Measurements from ENCODE around the gene HAUS2.
"Not testable (repeated sequence)": the region's sequence is repeated elsewhere in the genome, so short reads cannot be mapped to it uniquely, and the experiment has no call there.

HAUS2 gene

GRCh38 chr15:42548249-42549031, at the start of gene HAUS2, which contains the start of gene LRRC57:
Gene HAUS2, plus strand, starts transcription at chr15:42548838. Its CDS starts 35 bp downstream, at chr15:42548873.
Gene LRRC57, minus strand, starts transcription at chr15:42548793. Its CDS starts 359 bp downstream, at chr15:42548434.
- DNase-seq (ENCODE audit: low read depth): peak; percentile 79

DNA sequence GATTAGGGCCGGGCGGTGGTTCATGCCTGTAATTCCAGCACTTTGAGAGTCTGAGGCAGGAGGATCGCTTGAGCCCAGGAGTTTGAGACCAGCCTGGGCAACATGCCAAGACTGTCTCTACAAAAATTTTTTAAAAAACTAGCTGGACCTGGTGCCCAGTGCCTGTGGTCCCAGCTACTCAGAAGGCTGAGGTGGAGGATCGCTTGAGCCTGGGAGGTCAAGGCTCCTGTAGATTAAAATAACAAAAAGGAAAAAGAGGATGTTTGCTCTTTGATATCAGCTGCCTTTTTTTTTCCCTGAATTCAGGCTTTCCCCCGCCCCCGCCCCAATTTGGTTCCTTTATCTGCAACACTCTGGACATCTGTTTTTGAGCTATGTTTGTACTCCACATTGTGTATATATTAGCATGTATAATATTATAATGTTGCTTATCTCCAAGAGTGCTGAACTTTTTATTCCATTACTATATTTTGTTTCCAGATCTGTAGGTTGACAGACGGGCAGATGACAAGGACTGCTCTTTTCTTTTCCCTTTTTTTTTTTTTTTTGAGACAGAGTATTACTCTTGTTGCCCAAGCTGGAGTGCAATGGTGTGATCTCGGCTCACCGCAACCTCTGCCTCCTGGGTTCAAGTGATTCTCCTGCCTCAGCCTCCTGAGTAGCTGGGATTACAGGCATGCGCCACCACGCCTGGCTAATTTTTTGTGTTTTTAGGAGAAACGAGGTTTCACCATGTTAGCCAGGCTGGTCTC, 48.6 kb upstream of the HAUS2 start:
- DNase-seq (ENCODE audit: low read depth): no peak

- no peak for DNase-seq (ENCODE audit: low read depth)
Observed at GRCh38 chr15:42502477-42502876, 46.2 kb upstream of the HAUS2 start.

- no peak for DNase-seq (ENCODE audit: low read depth)
Observed at GRCh38 chr15:42503825-42504224, 44.8 kb upstream of the HAUS2 start.

GRCh38 chr15:42504631-42505030, 44.0 kb upstream of the HAUS2 start:
- DNase-seq (ENCODE audit: low read depth): no peak

DNA sequence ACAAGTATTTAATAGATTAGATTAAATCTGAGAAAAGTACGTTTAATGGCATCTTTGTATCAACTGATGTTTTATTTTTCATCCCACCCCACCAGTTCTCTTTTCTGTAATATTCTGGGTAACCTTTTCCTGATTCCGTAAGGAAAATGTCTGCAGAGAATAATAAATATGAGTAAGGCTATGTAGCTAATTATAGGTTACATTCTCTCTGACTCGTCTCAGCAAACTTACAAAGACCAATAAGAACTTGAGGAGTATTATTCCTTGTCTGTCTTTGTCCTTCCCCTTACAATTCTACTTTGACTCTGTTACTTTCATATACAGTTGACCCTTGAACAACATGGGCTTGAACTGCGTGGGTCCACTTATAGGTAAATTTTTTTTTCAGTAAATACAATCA, 41.1 kb upstream of the HAUS2 start:
- DNase-seq (ENCODE audit: low read depth): no peak

GRCh38 chr15:42508263-42508690, 40.4 kb upstream of the HAUS2 start:
- DNase-seq (ENCODE audit: low read depth): no peak

DNA sequence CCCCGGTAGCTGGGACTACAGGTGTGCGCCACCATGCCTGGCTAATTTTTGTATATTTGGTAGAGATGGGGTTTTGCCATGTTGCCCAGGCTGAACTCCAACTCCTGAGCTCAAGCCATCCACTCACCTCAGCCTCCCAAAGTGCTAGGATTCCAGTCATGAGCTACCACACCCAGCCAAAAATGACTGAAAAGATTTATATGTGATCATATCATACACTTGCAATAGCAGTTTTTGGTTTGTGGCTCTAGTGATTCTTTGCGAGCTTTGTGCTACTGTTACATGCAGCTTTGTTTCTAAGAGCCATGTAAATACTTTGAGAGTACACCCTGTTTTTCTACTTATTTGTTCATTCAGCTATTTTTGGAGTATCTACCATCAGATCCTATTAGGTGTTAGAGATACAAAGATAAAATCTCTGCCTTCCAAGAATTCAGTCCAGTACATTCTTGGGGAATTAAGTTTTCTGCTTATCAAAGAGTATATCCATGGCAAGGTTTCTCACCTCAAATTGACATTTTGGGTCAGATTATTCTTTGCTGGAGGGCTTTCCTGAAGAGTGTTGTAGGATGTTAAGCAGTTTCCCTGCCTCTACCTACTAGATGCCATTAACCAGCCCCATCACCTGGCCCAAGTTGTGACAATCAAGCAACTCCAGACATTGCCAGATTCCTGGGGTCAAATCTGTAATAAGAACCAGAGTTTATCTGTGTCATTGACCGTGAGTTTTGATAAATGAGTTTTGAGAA, 38.2 kb upstream of the HAUS2 start:
- DNase-seq (ENCODE audit: low read depth): no peak

GRCh38 chr15:42511007-42511391, 37.6 kb upstream of the HAUS2 start:
- DNase-seq (ENCODE audit: low read depth): no peak

DNA sequence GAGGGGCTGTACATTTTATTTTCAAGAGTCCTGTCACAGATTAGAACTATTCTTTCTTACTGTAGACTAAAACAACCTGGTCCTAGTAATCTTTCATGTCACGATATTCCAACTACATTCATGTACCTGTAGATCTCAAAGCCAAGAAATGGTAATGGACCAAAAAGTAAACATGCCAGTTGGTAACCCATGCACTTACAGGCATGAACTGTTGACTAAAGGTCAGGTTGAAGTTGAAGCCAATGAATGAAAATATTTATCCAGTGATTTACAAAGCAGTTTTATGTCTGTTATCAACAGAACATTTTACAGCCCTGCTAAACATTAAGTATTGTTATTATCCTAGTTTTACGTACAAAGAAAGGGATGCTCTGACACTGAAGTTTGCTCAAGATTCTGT, 25.3 kb upstream of the HAUS2 start:
- no peak for DNase-seq (ENCODE audit: low read depth)

- DNase-seq (ENCODE audit: low read depth): no peak
Observed at GRCh38 chr15:42528970-42529369, 19.7 kb upstream of the HAUS2 start.

GRCh38 chr15:42533246-42533645, 15.4 kb upstream of the HAUS2 start:
- DNase-seq (ENCODE audit: low read depth): no peak

GRCh38 chr15:42544853-42545629, 3.6 kb upstream of the HAUS2 start:
- DNase-seq (ENCODE audit: low read depth): no peak

DNA sequence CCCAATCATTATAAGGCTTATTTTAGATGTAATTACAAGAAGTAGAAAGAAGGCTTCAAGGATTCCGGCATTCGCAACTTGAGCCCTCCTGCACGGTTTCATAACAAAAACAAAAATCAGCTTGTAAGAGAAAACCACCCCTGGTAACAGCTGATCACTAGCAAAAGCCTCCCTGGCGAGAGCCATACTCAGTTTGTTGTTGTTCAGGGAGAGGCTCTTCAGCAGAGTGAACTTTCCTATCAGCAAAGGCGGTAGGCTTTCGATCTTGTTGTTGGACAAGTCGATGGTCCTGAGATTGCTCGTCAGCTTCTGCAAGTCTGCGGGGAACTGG, 755 bp upstream of the HAUS2 start:
- no peak for DNase-seq (ENCODE audit: low read depth)

- DNase-seq (ENCODE audit: low read depth): peak; percentile 4
Observed at GRCh38 chr15:42549032-42549491, 424 bp downstream of the HAUS2 start.

DNA sequence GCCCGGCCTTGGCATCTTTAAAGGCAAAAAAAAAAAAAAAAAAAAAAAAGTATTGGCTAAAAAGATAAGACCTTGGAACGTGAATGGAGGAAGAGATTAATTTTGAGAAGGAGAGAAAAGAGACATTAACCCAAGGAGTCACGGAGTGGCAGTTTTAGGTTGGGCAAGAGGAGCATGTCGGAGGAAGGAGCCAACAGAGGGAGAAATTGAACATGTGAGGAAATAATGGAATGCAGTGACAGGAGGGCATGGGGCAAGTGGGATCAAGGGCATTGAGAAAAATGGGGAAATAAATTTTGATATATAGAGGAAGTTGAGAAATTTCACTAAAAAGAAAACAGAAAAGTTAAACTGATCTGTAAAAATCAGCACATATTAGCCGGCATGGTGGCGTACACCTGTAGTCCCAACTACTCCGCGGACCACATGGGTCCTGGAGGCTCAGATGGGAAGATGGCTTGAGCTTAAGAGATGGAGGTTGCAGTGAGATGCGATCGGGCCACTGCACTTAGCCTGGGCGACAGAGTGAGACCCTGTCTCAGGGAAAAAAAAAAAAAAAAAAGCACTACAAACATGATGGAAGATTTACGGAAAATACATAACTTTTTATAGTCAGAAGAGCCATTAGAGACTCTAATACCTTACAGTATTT, 1.2 kb downstream of the HAUS2 start:
- DNase-seq (ENCODE audit: low read depth): no peak

DNA sequence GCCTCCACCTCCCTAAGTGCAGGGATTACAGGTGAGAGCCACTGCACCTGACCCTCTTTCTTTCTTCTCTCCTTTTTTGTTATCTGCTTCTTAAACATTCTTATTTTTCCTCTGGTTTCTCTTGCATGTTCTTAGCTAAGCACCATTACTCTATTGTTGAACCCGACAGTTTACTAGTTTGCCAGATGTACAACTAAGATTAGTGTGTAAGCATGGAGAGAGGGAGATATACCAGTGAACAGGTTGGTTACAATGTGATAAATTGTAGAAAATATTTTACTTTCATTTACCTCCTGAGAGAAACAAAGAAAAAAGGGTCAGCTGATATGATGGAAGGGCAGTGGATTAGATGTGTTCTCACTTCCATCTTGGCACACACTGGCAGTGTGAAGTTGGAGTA, 4.9 kb downstream of the HAUS2 start:
- no peak for DNase-seq (ENCODE audit: low read depth)

DNA sequence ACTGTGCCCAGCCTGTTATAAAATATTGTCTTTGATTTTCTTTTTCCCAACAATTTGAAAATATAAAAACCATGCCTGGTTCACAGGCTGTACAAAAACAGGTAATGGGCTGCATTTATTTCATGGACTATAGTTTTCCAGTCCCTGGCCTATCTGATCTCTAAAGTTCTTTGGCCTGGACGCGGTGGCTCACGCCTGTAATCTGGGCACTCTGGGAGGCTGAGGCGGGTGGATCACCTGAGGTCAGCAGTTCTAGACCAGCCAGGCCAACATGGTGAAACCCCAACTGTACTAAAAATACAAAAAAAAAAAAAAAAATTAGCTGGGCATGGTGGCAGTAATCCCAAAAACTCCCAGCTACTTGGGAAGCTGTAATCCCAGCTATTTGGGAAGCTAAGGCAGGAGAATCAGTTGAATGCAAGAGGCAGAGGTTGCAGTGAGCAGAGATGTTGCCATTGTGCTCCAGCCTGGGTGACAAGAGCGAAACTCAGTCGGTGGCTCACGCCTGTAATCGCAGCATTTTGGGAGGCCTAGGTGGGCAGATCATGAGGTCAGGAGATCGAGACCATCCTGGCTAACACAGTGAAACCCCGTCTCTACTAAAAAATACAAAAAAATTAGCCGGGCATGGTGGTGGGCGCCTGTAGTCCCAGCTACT, 8.0 kb downstream of the HAUS2 start:
- DNase-seq (ENCODE audit: low read depth): not testable (repeated sequence)

DNA sequence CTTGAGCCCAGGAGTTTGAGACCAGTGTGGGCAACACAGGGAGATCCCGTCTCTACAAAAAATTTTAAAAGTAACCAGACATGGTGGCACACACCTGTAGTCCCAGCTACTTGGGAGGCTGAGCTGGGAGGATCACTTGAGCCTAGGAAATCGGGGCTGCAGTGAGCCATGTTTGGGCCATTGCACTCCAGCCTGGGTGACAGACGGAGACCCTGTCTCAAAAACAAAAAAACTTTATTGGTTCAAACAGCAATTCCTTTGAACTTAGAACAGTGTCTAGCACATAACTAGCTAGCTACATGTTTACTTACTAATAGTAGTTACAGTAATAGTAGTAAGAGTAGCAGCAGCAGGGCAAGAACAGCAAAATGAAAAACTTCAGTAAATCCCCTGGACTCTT, 10.1 kb downstream of the HAUS2 start:
- no peak for DNase-seq (ENCODE audit: low read depth)

DNA sequence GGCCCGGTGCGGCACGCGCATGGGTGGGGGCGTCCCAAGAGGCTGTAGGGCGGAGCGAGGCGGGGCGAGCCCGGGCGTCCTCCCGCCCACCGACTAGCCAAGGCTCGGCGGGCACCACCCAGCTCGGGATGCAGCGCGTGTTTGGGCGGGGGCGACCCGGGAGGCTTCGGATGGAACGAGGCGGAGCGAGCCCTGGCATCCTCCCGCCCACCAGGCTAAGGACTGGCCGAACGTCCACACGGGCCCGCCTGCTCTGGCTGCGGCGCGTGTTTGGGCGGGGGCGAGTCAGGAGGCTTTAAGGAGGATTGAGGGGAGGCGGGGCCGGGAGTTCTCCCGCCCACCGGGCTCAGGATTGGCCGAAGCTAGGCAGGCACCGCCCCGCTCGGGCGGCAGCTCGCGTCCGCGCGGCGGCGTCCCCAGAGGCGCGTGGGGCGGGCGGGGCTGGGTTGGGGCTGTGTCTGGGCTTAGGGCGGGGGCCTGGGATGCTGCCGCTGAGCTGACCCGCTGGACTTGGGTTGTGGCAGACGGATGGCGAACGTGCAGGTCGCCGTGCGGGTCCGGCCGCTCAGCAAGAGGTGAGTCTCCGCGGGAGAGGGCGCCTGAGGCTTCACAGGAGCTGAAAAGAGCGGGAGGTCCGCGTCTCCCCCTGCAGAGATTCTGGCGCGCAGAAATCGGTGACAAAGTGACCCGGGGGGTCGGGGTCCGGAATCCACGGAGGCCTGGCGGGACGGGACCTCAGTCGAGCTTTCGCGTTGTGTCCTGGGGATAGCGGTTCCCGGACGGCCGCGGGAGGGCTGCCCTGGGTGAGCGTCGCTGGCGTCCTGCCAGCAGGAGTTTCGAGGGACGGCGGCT, 26.8 kb downstream of the HAUS2 start, which contains the start of gene STARD9:
Gene STARD9 (plus strand): TSS at position 419 of the 852 bp plus-strand sequence. CDS start 110 bp downstream, at position 529.
- DNase-seq (ENCODE audit: low read depth): peak; percentile 86

All from T-helper 22 cell (primary cell).